Cardiac muscle cell (in vitro differentiated cells and primary cell): Measurements from ENCODE around the gene SYT1. TPM values are rescaled to one million over a fixed set of nuclear protein-coding genes. Genes with fewer than 3 reads are reported as not detected.

Experiments used
- DNase-seq, 2 donors: peaks; one replicate each; pipeline versions ENCODE4 v3.0.0 to v3.0.0-alpha.2; 2010 to 2017; ENCODE audit warnings: low read depth in 1 of 2, low spot score in 1 of 2
- H3K27ac ChIP-seq: fragments of 200-600 bp; sonication (generic); 2 replicates; pipeline ENCODE4 v1.5.1; 2016
- H3K27me3 ChIP-seq: fragments of 200-600 bp; sonication (generic); 2 replicates; pipeline ENCODE4 v1.6.0; 2016; ENCODE audit warnings: control low read depth
- H3K36me3 ChIP-seq: fragments of 200-600 bp; sonication (generic); 2 replicates; pipeline ENCODE4 v1.5.1; 2016; ENCODE audit warnings: control low read depth
- H3K4me1 ChIP-seq: fragments of 200-600 bp; sonication (generic); 2 replicates; pipeline ENCODE4 v1.8.1; 2017; ENCODE audit warnings: low read depth, mild to moderate bottlenecking, mixed run types
- H3K4me3 ChIP-seq: fragments of 200-600 bp; sonication (generic); 2 replicates; pipeline ENCODE4 v1.5.1; 2016; ENCODE audit warnings: mild to moderate bottlenecking
- H3K9me3 ChIP-seq: fragments of 200-600 bp; sonication (generic); 2 replicates; pipeline ENCODE4 v1.5.1; 2017; ENCODE audit warnings: low read depth, mild to moderate bottlenecking, control low read depth
- CTCF ChIP-seq: IDR thresholded peaks from 2 replicates; pipeline ENCODE4 v1.5.1; 2012; ENCODE audit warnings: low read depth, mild to moderate bottlenecking, low read length
- polyA plus RNA-seq: library from polyadenylated mRNA; unstranded; fragments of >200 nt; fragmentation: Nextera tagmentation; extraction: Ambion mirVana; gene quantifications from 2 replicates; pipeline ENCODE4 v1.2.1, GENCODE V29; 2016
- total RNA-seq: library from RNA; depleted of rRNA; stranded (reverse); fragments of >200 nt; gene quantifications from 2 replicates; pipeline ENCODE4 v1.2.3, GENCODE V29; 2016

The SYT1 gene
- total and polyA plus RNA-seq, 2 experiments from 2014 or later = 0.50 to 0.66 TPM

DNA sequence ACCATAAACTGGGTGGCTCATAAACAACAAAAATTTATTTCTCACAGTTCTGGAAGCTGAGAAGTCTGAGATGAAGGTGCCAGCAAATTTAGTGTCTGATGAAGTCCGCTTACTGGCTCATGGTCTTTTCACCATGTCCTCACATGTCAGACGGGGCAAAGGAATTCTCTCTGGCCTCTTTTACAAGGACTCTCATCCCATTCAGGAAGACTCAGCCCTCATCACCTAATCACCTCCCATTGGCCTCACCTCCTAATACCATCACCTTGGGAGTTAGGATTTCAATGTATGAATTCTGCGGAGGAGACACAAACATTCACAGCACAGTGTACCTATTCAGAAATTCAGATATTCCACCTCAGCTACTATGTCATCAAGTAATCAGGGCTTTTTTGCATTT, 468.6 kb downstream of the SYT1 start:
- H3K4me1 ChIP-seq = peaks cover 5% of the 10 kb centered on the region
- no peak for DNase-seq
- no peak overlapping the region for H3K27ac ChIP-seq
- no peak overlapping the region for H3K4me3 ChIP-seq
- H3K27me3 ChIP-seq = no peaks in the 10 kb centered on the region
- TF ChIP-seq CTCF = no peak
- H3K36me3 ChIP-seq = no peaks in the 10 kb centered on the region
- H3K9me3 ChIP-seq = no peaks in the 10 kb centered on the region

DNA sequence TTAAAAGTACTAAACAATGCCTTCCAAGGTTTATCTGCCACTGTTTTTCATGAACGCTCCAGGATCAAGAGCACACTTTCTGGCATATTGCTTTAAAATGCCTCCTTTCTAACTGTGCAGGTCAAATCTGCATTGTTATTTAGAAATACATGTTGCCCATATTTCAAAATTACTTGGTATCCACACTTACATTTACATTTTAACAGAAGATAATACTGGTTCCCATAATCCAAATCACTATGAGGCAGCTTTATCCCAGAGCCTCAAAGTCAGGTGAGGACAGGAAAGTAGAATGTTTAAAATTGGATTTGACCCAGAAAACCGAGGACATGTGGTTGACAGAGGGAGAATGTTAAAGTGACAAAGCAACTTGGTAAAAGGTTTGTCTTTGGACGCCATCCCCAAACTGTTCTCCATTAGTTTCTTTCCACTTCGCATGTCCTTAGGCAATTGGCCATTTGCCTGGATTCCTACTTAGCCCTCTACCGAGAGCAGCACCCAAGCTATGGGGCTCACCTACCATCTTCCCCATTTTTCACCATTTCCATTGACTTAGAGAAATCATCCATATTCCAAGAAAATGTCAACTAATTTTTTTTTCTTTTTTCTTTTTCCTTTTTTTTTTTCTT, 473.2 kb downstream of the SYT1 start:
- Histone ChIP-seq H3K4me3 (no peak overlapping the region), H3K36me3 (no peaks in the 10 kb centered on the region), H3K27ac (no peak overlapping the region), H3K9me3 (no peaks in the 10 kb centered on the region), H3K4me1 (peaks cover 5% of the 10 kb centered on the region), H3K27me3 (no peaks in the 10 kb centered on the region)
- no peak for DNase-seq
- no peak for TF ChIP-seq CTCF

GRCh38 chr12:79344855-79345847, 480.6 kb downstream of the SYT1 start:
- Histone ChIP-seq H3K36me3 (no peaks in the 10 kb centered on the region), H3K27me3 (no peaks in the 10 kb centered on the region), H3K27ac (no peak overlapping the region), H3K4me3 (no peak overlapping the region), H3K4me1 (no peaks in the 10 kb centered on the region), H3K9me3 (no peaks in the 10 kb centered on the region)
- peak; percentile 26 to 62 for DNase-seq
- peak; percentile 35 for TF ChIP-seq CTCF

DNA sequence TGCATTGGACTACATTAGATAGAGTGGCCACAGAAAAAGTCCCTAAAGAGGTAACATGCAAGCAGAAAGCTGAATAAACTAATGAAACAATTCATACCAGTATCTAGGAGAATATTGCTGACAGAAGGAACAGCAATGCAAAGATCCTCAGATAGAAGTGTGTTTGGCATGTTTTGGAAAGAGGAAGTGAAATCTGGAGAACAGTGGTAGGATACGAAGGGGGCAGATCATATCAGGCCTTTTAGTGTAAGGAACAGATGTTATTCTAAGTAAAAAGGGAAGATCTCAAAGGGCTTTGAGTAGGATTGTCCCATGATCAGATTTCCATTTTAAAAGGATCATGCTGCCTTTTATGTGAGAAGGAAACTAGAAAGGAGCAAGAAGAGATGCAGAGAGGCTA, 483.3 kb downstream of the SYT1 start:
- TF ChIP-seq CTCF = no peak
- Histone ChIP-seq H3K27ac (no peak overlapping the region), H3K27me3 (no peaks in the 10 kb centered on the region), H3K4me1 (no peaks in the 10 kb centered on the region), H3K4me3 (no peak overlapping the region), H3K9me3 (no peaks in the 10 kb centered on the region), H3K36me3 (no peaks in the 10 kb centered on the region)
- no peak for DNase-seq

- H3K27ac ChIP-seq = no peak overlapping the region
- no peak for DNase-seq
- H3K4me1 ChIP-seq = no peaks in the 10 kb centered on the region
- no peaks in the 10 kb centered on the region for H3K9me3 ChIP-seq
- no peaks in the 10 kb centered on the region for H3K36me3 ChIP-seq
- no peak overlapping the region for H3K4me3 ChIP-seq
- H3K27me3 ChIP-seq = no peaks in the 10 kb centered on the region
- no peak for TF ChIP-seq CTCF
Measured at GRCh38 chr12:79351251-79351650, 486.7 kb downstream of the SYT1 start.
